Measurements from ENCODE around the gene CELSR1.

CELSR1 gene

DNA sequence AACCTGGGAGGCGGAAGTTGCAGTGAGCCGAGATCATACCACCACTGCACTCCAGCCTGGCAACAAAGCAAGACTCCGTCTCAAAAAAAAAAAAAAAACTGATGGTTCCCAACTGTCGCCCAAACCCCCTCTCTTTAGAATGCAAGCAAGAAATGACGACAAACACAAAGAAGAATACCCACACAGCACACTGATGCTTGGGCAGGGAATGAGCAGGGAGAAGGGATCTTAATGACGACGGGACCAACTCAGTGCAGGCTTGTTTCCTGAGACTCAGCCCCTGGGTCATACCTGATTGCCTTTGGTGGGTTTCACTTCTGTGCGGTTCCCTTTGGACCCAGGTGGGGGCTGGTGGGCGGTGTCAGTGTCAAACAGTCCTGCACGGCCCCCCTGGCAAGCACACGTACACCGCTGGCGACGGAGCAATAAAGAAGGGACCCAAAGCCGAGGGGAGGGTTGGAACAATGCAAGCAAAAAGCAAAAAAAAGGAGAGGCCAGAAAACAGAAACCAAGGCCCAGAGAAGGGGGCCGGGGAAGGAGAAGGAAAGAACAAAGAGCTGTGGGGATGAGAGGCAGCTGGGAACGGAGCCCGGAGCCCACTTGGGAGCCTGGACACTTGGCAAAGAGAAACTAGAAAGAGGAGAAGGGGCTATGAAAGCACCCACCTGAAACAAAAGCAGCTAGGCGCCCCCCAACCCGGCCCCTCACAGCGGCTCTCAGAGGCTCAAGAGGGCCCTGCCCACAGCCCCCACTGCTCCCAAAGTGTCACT, 99.6 kb downstream of the CELSR1 start:
- Histone ChIP-seq H3K4ac (ENCODE audit: low read length) (no peak overlapping the region), H2BK12ac (ENCODE audit: low read length) (no peak overlapping the region), H3K23ac (ENCODE audit: low read depth, low read length, poor library complexity) (no peak overlapping the region), H3K4me2 (ENCODE audit: insufficient read depth, low read length, poor library complexity, severe bottlenecking) (no peak overlapping the region), H4K8ac (ENCODE audit: low read depth, low read length) (no peak overlapping the region), H3K27me3 (ENCODE audit: control insufficient read depth in 3 of 3, insufficient read depth in 3 of 3, low read depth in 1 of 3, low read length in 3 of 3) (no peaks in the 10 kb centered on the region), H3K4me1 (ENCODE audit: control insufficient read depth in 2 of 2, insufficient read depth in 1 of 2, low read depth in 1 of 2, low read length in 2 of 2) (peaks cover 8 to 13% of the 10 kb centered on the region in 2 donors), H3K9ac (ENCODE audit: low read depth, low read length, poor library complexity) (no peak overlapping the region), H3K79me1 (ENCODE audit: low read depth, low read length) (no peaks in the 10 kb centered on the region), H3K18ac (ENCODE audit: low read length) (peak overlapping the region; percentile 55), H2AK5ac (ENCODE audit: low read depth, low read length) (peak overlapping the region; percentile 59), H3K9me3 (replicated peaks in 1 of 2; ENCODE audit: control insufficient read depth in 2 of 2, insufficient read depth in 1 of 2, low read depth in 1 of 2, low read length in 2 of 2) (no peaks in the 10 kb centered on the region), H2AFZ (ENCODE audit: low read length) (peak overlapping the region; percentile 56), H3K4me3 (ENCODE audit: low read length in 2 of 2) (no peak overlapping the region), H3K36me3 (replicated peaks in 1 of 2; ENCODE audit: control insufficient read depth in 2 of 2, insufficient read depth in 2 of 2, low read length in 2 of 2) (peaks cover 2 to 26% of the 10 kb centered on the region in 2 donors), H2BK5ac (ENCODE audit: low read length) (no peak overlapping the region), H2BK120ac (ENCODE audit: low read depth, low read length) (no peak overlapping the region), H4K91ac (ENCODE audit: low read depth, low read length, poor library complexity) (no peak overlapping the region), H3K27ac (replicated peaks; ENCODE audit: low read length) (peak overlapping the region; percentile 9), H2BK15ac (ENCODE audit: low read length) (peak overlapping the region; percentile 10), H3K14ac (ENCODE audit: low read length) (no peak overlapping the region)
- no CpG with 5 or more reads among the region's 21 CpGs for WGBS, 2 donors (ENCODE audit: extremely low coverage in 2 of 2, insufficient read length in 2 of 2, insufficient replicate concordance in 1 of 2)
- no peak for DNase-seq (ENCODE audit: low spot score)

DNA sequence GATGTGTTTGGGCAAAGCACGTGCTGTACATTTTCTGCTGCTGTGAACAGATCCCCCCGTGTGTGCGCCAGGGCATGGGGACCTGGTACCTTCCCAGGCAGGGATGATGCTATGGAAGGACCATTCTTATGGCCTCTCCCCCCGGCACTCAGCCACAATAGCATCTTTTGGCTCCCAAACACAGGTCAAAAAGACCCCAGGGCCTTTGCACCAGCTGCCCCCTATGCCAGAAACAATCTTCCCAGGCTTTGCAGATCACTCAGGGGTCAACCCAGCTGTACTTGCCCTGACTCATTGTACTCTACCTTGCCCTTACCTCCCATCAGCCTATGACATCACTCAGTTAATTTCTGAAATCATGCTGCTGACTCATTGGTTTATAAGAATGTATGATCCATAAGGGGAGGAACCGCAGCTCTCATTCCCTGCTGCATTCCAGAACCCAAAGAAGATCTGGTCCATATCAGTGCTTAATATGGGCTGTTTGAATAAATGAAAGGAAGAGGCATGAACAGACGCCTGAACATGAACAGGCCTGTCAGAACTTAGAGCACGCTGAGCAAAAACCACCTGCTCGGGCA, 100.7 kb downstream of the CELSR1 start:
- H3K4ac ChIP-seq (ENCODE audit: low read length) = no peak overlapping the region

DNA sequence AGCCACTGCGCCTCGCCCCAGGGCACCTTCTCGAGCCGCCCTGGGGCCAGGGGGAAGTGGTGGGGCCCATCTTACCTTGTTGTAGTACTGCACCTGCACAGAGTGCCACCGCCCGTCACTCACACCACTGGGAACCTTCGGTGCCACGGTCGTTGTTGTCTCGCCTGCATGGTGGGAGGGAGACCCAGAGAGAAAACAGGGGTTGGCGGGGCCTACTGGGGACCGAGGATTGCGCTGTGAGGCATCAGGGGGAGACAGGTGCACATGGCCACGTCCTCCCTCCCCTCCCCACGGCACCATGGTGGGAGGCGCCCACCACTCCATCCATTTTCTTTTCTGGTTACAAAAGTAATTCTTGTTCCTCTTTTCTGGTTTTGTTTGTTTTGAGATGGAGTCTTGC, 104.1 kb downstream of the CELSR1 start:
- H3K4me3 ChIP-seq (ENCODE audit: low read length in 2 of 2) = no peak overlapping the region
- peaks cover 7 to 11% of the 10 kb centered on the region in 2 donors for H3K4me1 ChIP-seq (ENCODE audit: control insufficient read depth in 2 of 2, insufficient read depth in 1 of 2, low read depth in 1 of 2, low read length in 2 of 2)
- H3K27ac ChIP-seq (replicated peaks; ENCODE audit: low read length) = no peak overlapping the region
- H3K9me3 ChIP-seq (replicated peaks in 1 of 2; ENCODE audit: control insufficient read depth in 2 of 2, insufficient read depth in 1 of 2, low read depth in 1 of 2, low read length in 2 of 2) = no peaks in the 10 kb centered on the region
- H3K36me3 ChIP-seq (replicated peaks in 1 of 2; ENCODE audit: control insufficient read depth in 2 of 2, insufficient read depth in 2 of 2, low read length in 2 of 2) = peaks cover 2 to 26% of the 10 kb centered on the region in 2 donors
- H4K8ac ChIP-seq (ENCODE audit: low read depth, low read length) = no peak overlapping the region
- DNase-seq (ENCODE audit: low spot score) = no peak
- H2BK5ac ChIP-seq (ENCODE audit: low read length) = no peak overlapping the region
- H4K91ac ChIP-seq (ENCODE audit: low read depth, low read length, poor library complexity) = no peak overlapping the region
- H3K9ac ChIP-seq (ENCODE audit: low read depth, low read length, poor library complexity) = no peak overlapping the region
- H2AFZ ChIP-seq (ENCODE audit: low read length) = no peak overlapping the region
- no peak overlapping the region for H3K4ac ChIP-seq (ENCODE audit: low read length)
- no peak overlapping the region for H2BK12ac ChIP-seq (ENCODE audit: low read length)
- H3K18ac ChIP-seq (ENCODE audit: low read length) = no peak overlapping the region
- H3K79me1 ChIP-seq (ENCODE audit: low read depth, low read length) = no peaks in the 10 kb centered on the region
- WGBS, 2 donors (ENCODE audit: extremely low coverage in 2 of 2, insufficient read length in 2 of 2, insufficient replicate concordance in 1 of 2) = no CpG with 5 or more reads among the region's 16 CpGs
- H2BK120ac ChIP-seq (ENCODE audit: low read depth, low read length) = no peak overlapping the region
- no peak overlapping the region for H3K4me2 ChIP-seq (ENCODE audit: insufficient read depth, low read length, poor library complexity, severe bottlenecking)
- H3K23ac ChIP-seq (ENCODE audit: low read depth, low read length, poor library complexity) = no peak overlapping the region
- no peak overlapping the region for H2BK15ac ChIP-seq (ENCODE audit: low read length)
- H3K27me3 ChIP-seq (ENCODE audit: control insufficient read depth in 3 of 3, insufficient read depth in 3 of 3, low read depth in 1 of 3, low read length in 3 of 3) = no peaks in the 10 kb centered on the region
- no peak overlapping the region for H3K14ac ChIP-seq (ENCODE audit: low read length)
- H2AK5ac ChIP-seq (ENCODE audit: low read depth, low read length) = no peak overlapping the region

More for the DNA sequence above, 100.7 kb downstream of the CELSR1 start:
- Histone ChIP-seq H3K79me1 (ENCODE audit: low read depth, low read length) (no peaks in the 10 kb centered on the region), H3K23ac (ENCODE audit: low read depth, low read length, poor library complexity) (no peak overlapping the region), H3K4me2 (ENCODE audit: insufficient read depth, low read length, poor library complexity, severe bottlenecking) (no peak overlapping the region), H3K9ac (ENCODE audit: low read depth, low read length, poor library complexity) (no peak overlapping the region), H4K8ac (ENCODE audit: low read depth, low read length) (no peak overlapping the region), H2BK5ac (ENCODE audit: low read length) (no peak overlapping the region), H3K14ac (ENCODE audit: low read length) (no peak overlapping the region), H2BK15ac (ENCODE audit: low read length) (peak overlapping the region; percentile 58), H2BK120ac (ENCODE audit: low read depth, low read length) (no peak overlapping the region), H3K4me1 (ENCODE audit: control insufficient read depth in 2 of 2, insufficient read depth in 1 of 2, low read depth in 1 of 2, low read length in 2 of 2) (peaks cover 8 to 13% of the 10 kb centered on the region in 2 donors), H3K27ac (replicated peaks; ENCODE audit: low read length) (no peak overlapping the region), H3K9me3 (replicated peaks in 1 of 2; ENCODE audit: control insufficient read depth in 2 of 2, insufficient read depth in 1 of 2, low read depth in 1 of 2, low read length in 2 of 2) (no peaks in the 10 kb centered on the region), H2AFZ (ENCODE audit: low read length) (no peak overlapping the region), H4K91ac (ENCODE audit: low read depth, low read length, poor library complexity) (no peak overlapping the region), H3K27me3 (ENCODE audit: control insufficient read depth in 3 of 3, insufficient read depth in 3 of 3, low read depth in 1 of 3, low read length in 3 of 3) (no peaks in the 10 kb centered on the region), H3K36me3 (replicated peaks in 1 of 2; ENCODE audit: control insufficient read depth in 2 of 2, insufficient read depth in 2 of 2, low read length in 2 of 2) (peaks cover 2 to 26% of the 10 kb centered on the region in 2 donors), H3K18ac (ENCODE audit: low read length) (no peak overlapping the region), H2BK12ac (ENCODE audit: low read length) (no peak overlapping the region), H2AK5ac (ENCODE audit: low read depth, low read length) (no peak overlapping the region), H3K4me3 (ENCODE audit: low read length in 2 of 2) (no peak overlapping the region)
- WGBS, 2 donors (ENCODE audit: extremely low coverage in 2 of 2, insufficient read length in 2 of 2, insufficient replicate concordance in 1 of 2) = no CpG with 5 or more reads among the region's 8 CpGs
- no peak for DNase-seq (ENCODE audit: low spot score)

All from neuronal stem cell (in vitro differentiated cells).